ENCODE results near the gene LCNL1.

- TF ChIP-seq POLR2AphosphoS5 (IDR thresholded peaks at IDR 0.05; ENCODE audit: borderline replicate concordance, low read depth, low read length) (no peak), EZH2 (IDR thresholded peaks at IDR 0.05) (no peak), FOXP2 (optimal IDR thresholded peaks at IDR 0.05; ENCODE audit: control extremely low read depth, extremely low read length, insufficient read depth) (no peak)
These were observed 5.1 kb upstream of the LCNL1 start for GRCh38 chr9:136977649-136978072.
